ENCODE data around the gene DACT2.

DACT2 gene

GRCh38 chr6:168336967-168337366 lies 17.4 kb upstream of the DACT2 start:
- DNase-seq (ENCODE audit: low read depth): no peak
- TF ChIP-seq CTCF (conservative IDR thresholded peaks at IDR 0.05; ENCODE audit: control insufficient read depth, insufficient read depth, low read depth, low read length): no peak
- no peak overlapping the region for H3K4me3 ChIP-seq (ENCODE audit: control insufficient read depth, low read depth, low read length)

GRCh38 chr6:168333989-168334388 lies 14.4 kb upstream of the DACT2 start:
- no peak for DNase-seq (ENCODE audit: low read depth)
- no peak for TF ChIP-seq CTCF (conservative IDR thresholded peaks at IDR 0.05; ENCODE audit: control insufficient read depth, insufficient read depth, low read depth, low read length)
- H3K4me3 ChIP-seq (ENCODE audit: control insufficient read depth, low read depth, low read length): no peak overlapping the region

GRCh38 chr6:168333491-168333890 lies 13.9 kb upstream of the DACT2 start:
- DNase-seq (ENCODE audit: low read depth): no peak
- TF ChIP-seq CTCF (conservative IDR thresholded peaks at IDR 0.05; ENCODE audit: control insufficient read depth, insufficient read depth, low read depth, low read length): no peak
- no peak overlapping the region for H3K4me3 ChIP-seq (ENCODE audit: control insufficient read depth, low read depth, low read length)

GRCh38 chr6:168333039-168333438 lies 13.5 kb upstream of the DACT2 start:
- TF ChIP-seq CTCF (conservative IDR thresholded peaks at IDR 0.05; ENCODE audit: control insufficient read depth, insufficient read depth, low read depth, low read length): peak; percentile 32
- no peak for DNase-seq (ENCODE audit: low read depth)
- no peak overlapping the region for H3K4me3 ChIP-seq (ENCODE audit: control insufficient read depth, low read depth, low read length)

GRCh38 chr6:168332020-168332419 lies 12.4 kb upstream of the DACT2 start:
- no peak for TF ChIP-seq CTCF (conservative IDR thresholded peaks at IDR 0.05; ENCODE audit: control insufficient read depth, insufficient read depth, low read depth, low read length)
- H3K4me3 ChIP-seq (ENCODE audit: control insufficient read depth, low read depth, low read length): no peak overlapping the region
- DNase-seq (ENCODE audit: low read depth): no peak

- DNase-seq (ENCODE audit: low read depth): no peak
- H3K4me3 ChIP-seq (ENCODE audit: control insufficient read depth, low read depth, low read length): no peak overlapping the region
- no peak for TF ChIP-seq CTCF (conservative IDR thresholded peaks at IDR 0.05; ENCODE audit: control insufficient read depth, insufficient read depth, low read depth, low read length)
Measured at GRCh38 chr6:168331058-168331457, 11.5 kb upstream of the DACT2 start.

GRCh38 chr6:168330403-168330802 lies 10.8 kb upstream of the DACT2 start:
- H3K4me3 ChIP-seq (ENCODE audit: control insufficient read depth, low read depth, low read length): no peak overlapping the region
- DNase-seq (ENCODE audit: low read depth): no peak
- TF ChIP-seq CTCF (conservative IDR thresholded peaks at IDR 0.05; ENCODE audit: control insufficient read depth, insufficient read depth, low read depth, low read length): no peak
